Endothelial cell of hepatic sinusoid (primary cell): Measurements from ENCODE around the gene STRIP1.
"Not testable (repeated sequence)": the region's sequence is repeated elsewhere in the genome, so short reads cannot be mapped to it uniquely, and the experiment has no call there.

Experiments
- in situ Hi-C: cut with HindIII; loops from 2 replicates; pipeline ENCODE4 v1.10.0; 2017; ENCODE audit warnings: low sequenced_read_pairs

Gene STRIP1

GRCh38 chr1:110006516-110006915 lies 27.9 kb upstream of the STRIP1 start:
- in situ Hi-C loops, result no loop called here

DNA sequence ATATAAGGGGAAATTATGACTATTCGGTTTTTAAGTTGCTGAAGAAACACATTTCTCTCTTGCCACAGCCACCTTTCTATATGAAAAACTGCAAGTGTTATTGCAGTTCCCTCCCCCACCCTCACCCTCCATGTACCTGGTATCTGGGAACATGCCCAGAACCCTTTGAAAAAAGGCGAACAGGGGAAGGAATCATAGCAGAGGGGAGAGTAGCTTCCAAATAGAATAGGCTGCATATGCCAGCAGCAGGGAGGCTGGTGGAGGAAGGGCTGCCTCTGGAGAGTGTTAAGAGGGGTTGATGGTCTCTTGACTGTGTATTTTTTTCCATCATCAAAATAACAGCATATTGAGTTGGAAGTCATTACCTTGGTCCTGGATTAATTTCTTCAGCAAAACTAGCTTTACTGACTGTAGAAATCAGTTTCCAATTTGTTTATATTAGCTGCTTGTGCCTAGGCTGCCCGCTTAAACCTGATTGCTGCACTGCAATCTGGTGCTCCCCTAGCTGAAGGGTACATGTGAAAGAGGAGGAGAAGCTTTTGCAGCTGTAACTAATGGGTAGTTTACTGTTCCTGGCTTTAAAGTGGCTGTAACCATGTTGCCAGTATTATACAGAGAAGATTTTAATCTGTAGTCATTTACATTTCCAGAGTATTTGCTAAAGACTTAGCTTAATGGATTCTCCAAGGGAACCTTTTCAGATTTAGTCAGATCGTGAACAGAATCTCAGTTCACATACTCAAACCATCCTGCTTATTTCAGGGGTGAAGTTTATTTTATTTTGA lies 27.2 kb upstream of the STRIP1 start:
- in situ Hi-C loops, result no loop called here

GRCh38 chr1:110008971-110009565 lies 25.4 kb upstream of the STRIP1 start:
- in situ Hi-C loops, result no loop called here

DNA sequence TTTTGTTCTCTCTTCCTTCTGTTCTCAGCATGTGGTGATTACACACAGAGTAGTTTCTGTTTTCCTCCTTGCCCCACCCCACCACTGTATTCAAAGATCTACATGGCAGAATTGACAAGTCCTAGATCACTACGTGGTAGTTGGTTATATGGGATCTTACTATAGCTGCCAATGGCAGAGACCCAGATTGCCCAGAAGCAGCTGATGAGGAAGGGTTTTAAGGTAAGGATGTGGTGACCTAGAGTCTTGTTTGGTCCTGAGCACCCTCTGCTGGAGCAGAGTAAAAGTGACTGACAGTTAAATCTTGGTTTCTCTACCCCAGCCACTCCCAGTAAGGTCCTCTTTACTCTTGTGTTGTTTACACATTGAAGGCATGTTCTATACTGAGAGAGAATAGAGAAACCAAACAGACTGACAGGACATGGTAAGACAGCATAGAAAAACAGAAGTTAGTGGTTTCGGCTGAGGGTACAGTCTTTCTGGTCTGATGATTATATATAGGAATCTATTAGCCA lies 22.8 kb upstream of the STRIP1 start:
- in situ Hi-C loops, result no loop called here

DNA sequence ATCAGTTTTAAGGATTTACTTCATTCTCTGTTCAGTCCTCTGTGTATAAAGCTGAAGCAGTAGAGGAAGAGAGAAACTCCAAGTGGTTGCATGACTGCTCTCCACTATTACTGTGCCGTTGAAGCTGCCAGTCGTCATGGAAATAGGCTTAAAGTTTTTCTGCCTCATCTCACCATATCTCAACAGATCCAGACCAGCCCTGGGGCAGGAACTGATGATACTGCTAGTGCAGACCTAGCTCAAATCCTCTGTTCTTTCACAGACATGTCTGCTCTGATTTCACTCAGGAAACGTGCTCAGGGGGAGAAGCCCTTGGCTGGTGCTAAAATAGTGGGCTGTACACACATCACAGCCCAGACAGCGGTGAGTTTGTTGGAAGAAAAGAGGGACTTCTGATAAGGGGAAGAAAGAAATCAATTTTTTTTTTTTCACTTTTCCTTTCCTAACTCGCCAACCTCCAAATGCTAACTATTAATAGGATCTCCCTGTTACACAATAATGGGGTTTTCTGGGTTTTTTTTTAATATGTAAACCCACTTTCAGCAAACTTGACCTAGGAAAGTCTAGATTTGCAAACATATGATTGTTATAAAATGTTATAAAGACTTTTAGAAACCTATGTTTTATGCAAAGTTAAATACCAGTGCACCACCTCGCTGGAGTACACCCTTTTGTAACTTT lies 22.2 kb upstream of the STRIP1 start:
- in situ Hi-C loops, result no loop called here

DNA sequence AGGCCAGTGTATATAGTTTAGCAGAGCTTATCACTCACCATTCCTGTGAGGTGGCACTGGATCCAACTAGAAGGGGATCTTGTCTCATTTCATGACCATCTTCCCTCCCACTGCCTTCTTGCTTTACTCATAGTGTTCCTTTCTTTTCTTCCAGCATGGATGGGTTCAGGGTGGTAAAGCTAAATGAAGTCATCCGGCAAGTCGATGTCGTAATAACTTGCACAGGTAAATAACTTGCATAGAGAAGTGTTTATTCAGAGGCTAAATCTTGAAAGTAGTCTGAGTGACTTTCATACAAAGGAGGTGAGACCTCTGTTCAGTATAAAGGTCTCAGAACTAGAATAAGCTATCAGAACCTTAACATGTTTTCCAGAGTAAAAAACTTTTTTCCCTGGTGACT lies 16.6 kb upstream of the STRIP1 start:
- in situ Hi-C loops, result no loop called here

GRCh38 chr1:110018396-110018795 lies 16.0 kb upstream of the STRIP1 start:
- in situ Hi-C loops, result no loop called here

DNA sequence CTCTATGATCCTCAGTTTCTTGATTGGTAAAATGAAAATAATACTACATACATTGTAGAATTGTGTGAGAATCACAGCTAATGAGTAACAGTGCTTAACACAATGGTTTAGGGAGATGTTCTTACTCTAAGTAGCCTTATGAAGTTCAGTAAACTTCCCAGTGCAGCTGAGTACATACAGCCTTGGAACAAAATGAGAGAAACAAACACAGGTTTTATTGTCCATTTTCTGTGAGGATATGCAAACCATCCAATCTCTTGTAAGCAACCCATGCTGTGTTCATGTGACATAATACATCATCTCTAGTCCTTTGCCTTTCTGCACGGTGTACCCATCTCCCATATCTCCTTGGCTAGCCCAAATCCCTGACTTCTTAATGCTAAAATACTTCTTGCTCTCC lies 14.7 kb upstream of the STRIP1 start:
- in situ Hi-C loops, result no loop called here

DNA sequence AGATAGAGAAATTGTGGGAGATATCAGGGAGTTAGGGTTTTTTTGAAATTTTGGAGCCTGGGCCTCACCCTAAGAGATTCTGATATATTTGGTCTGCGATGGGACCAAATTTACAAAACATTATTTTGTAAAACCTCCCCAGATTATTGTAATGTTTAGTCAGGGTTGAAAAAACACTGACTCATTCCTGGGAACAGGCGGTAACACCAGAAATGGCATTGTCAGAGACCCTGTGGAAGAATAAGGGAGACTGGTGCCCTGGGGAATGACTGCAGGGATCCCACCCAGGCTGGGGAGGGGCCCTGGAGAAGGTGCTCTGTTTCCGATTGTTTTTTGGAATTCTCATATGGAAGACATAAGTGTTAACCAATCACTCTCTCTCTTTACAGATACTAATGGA lies 13.1 kb upstream of the STRIP1 start:
- in situ Hi-C loops, result no loop called here

GRCh38 chr1:110024613-110025012 lies 9.8 kb upstream of the STRIP1 start:
- in situ Hi-C loops, result no loop called here

- in situ Hi-C loops, result not testable (repeated sequence)
These were observed 3.7 kb upstream of the STRIP1 start for GRCh38 chr1:110030687-110031086.

DNA sequence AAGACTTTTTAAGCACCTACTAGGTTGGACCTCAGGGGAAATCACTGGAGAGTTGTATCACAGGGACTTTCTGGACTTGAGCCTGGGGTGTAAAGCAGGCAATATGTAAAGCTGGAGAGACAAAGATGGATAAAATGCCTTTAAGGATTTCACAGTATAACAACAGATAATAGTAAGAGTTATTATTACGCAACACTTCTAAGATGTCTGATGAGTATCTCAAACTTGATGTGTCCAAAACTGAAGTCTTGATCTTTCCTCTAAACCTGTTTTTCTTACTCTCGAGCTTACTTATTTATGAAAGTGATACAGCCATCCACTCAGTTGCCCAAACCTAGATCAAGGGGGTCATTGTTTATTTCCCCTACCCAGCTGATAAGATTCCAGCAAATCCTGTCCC lies 2.1 kb upstream of the STRIP1 start:
- in situ Hi-C loops, result no loop called here

GRCh38 chr1:110033421-110033820 lies 1.0 kb upstream of the STRIP1 start:
- in situ Hi-C loops, result no loop called here

- in situ Hi-C loops, result no loop called here
These were observed 379 bp upstream of the STRIP1 start for GRCh38 chr1:110034040-110034450.

GRCh38 chr1:110035236-110035752 lies 870 bp downstream of the STRIP1 start:
- in situ Hi-C loops, result no loop called here

DNA sequence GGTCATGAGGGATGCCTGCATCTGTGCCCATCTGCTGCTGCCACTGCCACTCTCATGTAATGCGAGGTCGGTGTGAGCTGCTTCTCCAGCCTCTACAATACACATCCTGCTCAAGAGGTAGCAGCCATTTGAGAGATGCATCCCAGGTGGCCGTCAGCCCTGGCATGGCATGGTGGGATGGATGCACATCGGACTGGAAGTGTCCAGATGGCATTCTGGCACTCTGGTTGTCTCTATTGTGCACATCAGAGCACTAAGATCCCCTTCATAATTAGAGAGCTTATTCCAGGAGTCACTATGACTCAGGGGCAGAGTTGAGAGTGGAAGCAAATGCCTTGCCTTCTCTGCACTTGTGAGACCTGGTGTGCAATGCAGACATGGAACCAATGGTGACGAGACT lies 3.8 kb downstream of the STRIP1 start:
- in situ Hi-C loops, result no loop called here

- in situ Hi-C loops, result no loop called here
These were observed 5.2 kb downstream of the STRIP1 start for GRCh38 chr1:110039641-110040040.

DNA sequence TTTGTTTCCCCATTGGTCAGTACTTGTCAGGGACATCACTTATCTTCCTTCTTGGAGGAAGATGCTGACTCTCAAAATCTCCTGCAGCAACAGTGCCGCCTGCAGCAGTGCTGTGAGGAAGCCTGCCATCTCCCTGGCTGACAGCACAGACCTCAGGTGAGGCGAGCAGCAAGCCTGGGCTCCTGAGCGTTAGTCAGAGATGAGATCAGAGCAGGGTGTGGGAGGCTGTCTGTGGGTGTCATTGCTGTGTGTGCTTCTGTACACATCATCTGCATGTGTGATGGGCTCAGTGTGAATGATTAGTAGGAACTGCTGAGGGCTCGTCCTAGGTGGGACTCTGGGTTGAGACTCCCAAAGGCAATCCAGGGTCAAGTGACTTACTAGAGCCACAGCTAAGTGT lies 6.1 kb downstream of the STRIP1 start:
- in situ Hi-C loops, result no loop called here

- in situ Hi-C loops, result no loop called here
These were observed 8.6 kb downstream of the STRIP1 start for GRCh38 chr1:110043016-110043415.

DNA sequence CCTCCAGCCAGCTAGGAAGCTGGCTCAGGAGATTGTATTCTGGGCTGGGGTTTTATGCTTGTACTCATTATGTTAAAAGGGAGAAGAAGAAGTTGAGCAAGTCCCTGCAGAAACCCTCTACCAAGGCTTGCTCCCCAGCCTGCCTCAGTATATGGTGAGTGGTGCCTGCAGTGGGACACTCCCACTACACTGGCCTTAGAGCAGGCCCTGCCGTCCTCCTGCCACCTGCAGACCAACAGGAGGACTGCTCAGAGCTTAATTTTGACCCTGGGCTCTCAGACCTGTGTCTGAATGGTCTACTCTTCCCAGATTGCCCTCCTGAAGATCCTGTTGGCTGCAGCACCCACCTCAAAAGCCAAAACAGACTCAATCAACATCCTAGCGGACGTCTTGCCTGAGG lies 13.0 kb downstream of the STRIP1 start:
- in situ Hi-C loops, result no loop called here

- in situ Hi-C loops, result no loop called here
These were observed 13.8 kb downstream of the STRIP1 start for GRCh38 chr1:110048240-110048639.
